RWPE2 (cell line): Measurements from ENCODE around the gene PMM2.

Experiments
- ATAC-seq: fragments of 200-7000 bp; cut with Tn5 transposase; 3 replicates; pipeline ENCODE4 v1.9.1; 2021; ENCODE audit warnings: low read depth
- DNase-seq: peaks from one replicate; pipeline ENCODE4 v3.0.0-alpha.2; 2020; ENCODE audit warnings: low spot score
- H3K27ac ChIP-seq: fragments of 450-650 bp; 2 replicates; pipeline ENCODE4 v1.5.1; 2017; ENCODE audit warnings: mild to moderate bottlenecking; ENCODE audit not compliant: poor library complexity, severe bottlenecking
- H3K27me3 ChIP-seq: fragments of 250-450 bp; sonication (Bioruptor Pico); 2 replicates; pipeline ENCODE4 v1.5.1; 2021; ENCODE audit warnings: mild to moderate bottlenecking, moderate library complexity; ENCODE audit not compliant: insufficient read depth, poor library complexity, severe bottlenecking
- H3K36me3 ChIP-seq: fragments of 250-450 bp; sonication (Bioruptor Pico); 2 replicates; pipeline ENCODE4 v1.5.1; 2020; ENCODE audit warnings: low read depth, mild to moderate bottlenecking, moderate library complexity
- H3K4me1 ChIP-seq: fragments of 250-450 bp; sonication (Bioruptor Pico); 2 replicates; pipeline ENCODE4 v1.5.1; 2021; ENCODE audit warnings: mild to moderate bottlenecking, moderate library complexity; ENCODE audit not compliant: insufficient read depth, poor library complexity, severe bottlenecking
- H3K4me3 ChIP-seq: fragments of 250-450 bp; sonication (Bioruptor Pico); 2 replicates; pipeline ENCODE4 v1.5.1; 2021; ENCODE audit warnings: mild to moderate bottlenecking, moderate library complexity; ENCODE audit not compliant: severe bottlenecking
- H3K9me3 ChIP-seq: fragments of 250-450 bp; sonication (Bioruptor Pico); 2 replicates; pipeline ENCODE4 v1.5.1; 2021; ENCODE audit warnings: mild to moderate bottlenecking, moderate library complexity; ENCODE audit not compliant: severe bottlenecking
- CTCF ChIP-seq: fragments of 450-650 bp; IDR thresholded peaks from one replicate; pipeline ENCODE4 v1.5.1; 2017; ENCODE audit warnings: mild to moderate bottlenecking, moderate library complexity; ENCODE audit not compliant: poor library complexity, severe bottlenecking

Gene PMM2

GRCh38 chr16:8862309-8863130, 64.9 kb downstream of the PMM2 start:
- no peak overlapping the region for H3K27ac ChIP-seq
- H3K4me1 ChIP-seq: peaks cover 21% of the 10 kb centered on the region
- ATAC-seq: no peak
- DNase-seq: no peak
- peaks cover 57% of the 10 kb centered on the region for H3K36me3 ChIP-seq
- no peaks in the 10 kb centered on the region for H3K9me3 ChIP-seq
- no peaks in the 10 kb centered on the region for H3K27me3 ChIP-seq
- no peak for TF ChIP-seq CTCF
- no peak overlapping the region for H3K4me3 ChIP-seq

GRCh38 chr16:8863594-8864424, 66.2 kb downstream of the PMM2 start:
- peaks cover 45% of the 10 kb centered on the region for H3K36me3 ChIP-seq
- DNase-seq: no peak
- H3K4me3 ChIP-seq: no peak overlapping the region
- H3K27ac ChIP-seq: peak overlapping the region; percentile 33
- ATAC-seq: no peak
- peaks cover 21% of the 10 kb centered on the region for H3K4me1 ChIP-seq
- H3K27me3 ChIP-seq: no peaks in the 10 kb centered on the region
- H3K9me3 ChIP-seq: no peaks in the 10 kb centered on the region
- no peak for TF ChIP-seq CTCF

- Histone ChIP-seq H3K4me3 (no peak overlapping the region), H3K36me3 (peaks cover 37% of the 10 kb centered on the region), H3K9me3 (no peaks in the 10 kb centered on the region), H3K27ac (peak overlapping the region; percentile 33), H3K4me1 (peaks cover 21% of the 10 kb centered on the region), H3K27me3 (no peaks in the 10 kb centered on the region)
- no peak for DNase-seq
- no peak for ATAC-seq
- TF ChIP-seq CTCF: no peak
Observed at GRCh38 chr16:8864480-8865110, 67.0 kb downstream of the PMM2 start.

- no peak for DNase-seq
- Histone ChIP-seq H3K4me3 (no peak overlapping the region), H3K36me3 (peaks cover 31% of the 10 kb centered on the region), H3K4me1 (peaks cover 18% of the 10 kb centered on the region), H3K9me3 (no peaks in the 10 kb centered on the region), H3K27me3 (no peaks in the 10 kb centered on the region), H3K27ac (peak overlapping the region; percentile 33)
- no peak for TF ChIP-seq CTCF
- ATAC-seq: no peak
Observed at GRCh38 chr16:8865145-8865882, 67.7 kb downstream of the PMM2 start.
